Neural cell (in vitro differentiated cells): ENCODE data around the gene ERAL1.

ENCODE experiments used
- EZH2 ChIP-seq: fragments of 200-600, 300-800 bp; shearing (Covaris generic), sonication (generic); IDR thresholded peaks from 2 replicates; pipeline ENCODE4 v1.6.1; 2014; ENCODE audit warnings: antibody characterized with exemption, low read length, borderline replicate concordance, mild to moderate bottlenecking; ENCODE audit not compliant: insufficient read depth, poor library complexity, severe bottlenecking
- RAD21 ChIP-seq: fragments of 450-650 bp; conservative IDR thresholded peaks from 2 replicates; pipeline ENCODE4 v1.6.1; 2014; ENCODE audit warnings: antibody characterized with exemption, mild to moderate bottlenecking, moderate library complexity

GRCh38 chr17:28873839-28874238 lies 19.0 kb downstream of the ERAL1 start:
- TF ChIP-seq EZH2 = no peak
- no peak for TF ChIP-seq RAD21
